Measurements from ENCODE around the gene TMEM203.

The TMEM203 gene

DNA sequence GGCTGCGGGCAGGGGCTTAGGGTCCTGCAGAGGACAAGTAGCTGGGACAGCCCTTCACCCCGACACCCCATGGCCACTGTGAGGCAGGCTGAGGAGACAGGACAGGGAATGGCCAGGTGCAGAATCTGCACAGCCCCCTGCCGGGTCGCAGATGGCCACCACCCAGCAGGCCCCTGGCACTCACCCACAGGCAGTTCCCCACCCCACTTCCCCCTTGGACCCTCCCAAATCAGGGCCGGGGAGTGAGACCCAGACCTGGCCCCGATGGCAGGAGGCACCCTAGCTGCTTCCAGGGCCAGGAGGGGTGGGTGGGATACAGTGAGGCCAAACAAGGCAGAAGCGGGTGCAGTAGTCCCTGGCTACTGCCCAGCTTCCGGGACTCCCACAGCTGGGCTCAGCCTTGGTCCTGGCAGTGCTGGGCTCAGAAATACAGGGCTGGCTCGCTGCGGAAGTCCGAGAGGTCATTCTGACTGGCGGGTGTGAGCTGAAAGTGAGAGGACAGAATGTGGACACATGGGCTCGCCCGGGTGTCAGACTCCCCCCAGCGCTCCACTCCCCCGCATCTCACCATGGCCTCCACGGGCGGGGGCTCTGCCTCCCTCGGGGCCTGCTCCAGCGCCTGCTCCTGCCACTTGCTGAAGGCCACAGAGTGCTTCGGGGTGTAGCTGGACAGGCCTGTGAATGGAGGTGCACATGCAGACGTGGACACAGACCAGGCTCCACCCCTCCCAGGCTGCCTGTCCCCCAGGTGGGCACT lies 13.6 kb downstream of the TMEM203 start:
- no peak overlapping the region for H3K4me3 ChIP-seq (ENCODE audit: control insufficient read depth, low read depth, low read length)
- DNase-seq (ENCODE audit: low read depth), result no peak
- TF ChIP-seq, protein P1, sequence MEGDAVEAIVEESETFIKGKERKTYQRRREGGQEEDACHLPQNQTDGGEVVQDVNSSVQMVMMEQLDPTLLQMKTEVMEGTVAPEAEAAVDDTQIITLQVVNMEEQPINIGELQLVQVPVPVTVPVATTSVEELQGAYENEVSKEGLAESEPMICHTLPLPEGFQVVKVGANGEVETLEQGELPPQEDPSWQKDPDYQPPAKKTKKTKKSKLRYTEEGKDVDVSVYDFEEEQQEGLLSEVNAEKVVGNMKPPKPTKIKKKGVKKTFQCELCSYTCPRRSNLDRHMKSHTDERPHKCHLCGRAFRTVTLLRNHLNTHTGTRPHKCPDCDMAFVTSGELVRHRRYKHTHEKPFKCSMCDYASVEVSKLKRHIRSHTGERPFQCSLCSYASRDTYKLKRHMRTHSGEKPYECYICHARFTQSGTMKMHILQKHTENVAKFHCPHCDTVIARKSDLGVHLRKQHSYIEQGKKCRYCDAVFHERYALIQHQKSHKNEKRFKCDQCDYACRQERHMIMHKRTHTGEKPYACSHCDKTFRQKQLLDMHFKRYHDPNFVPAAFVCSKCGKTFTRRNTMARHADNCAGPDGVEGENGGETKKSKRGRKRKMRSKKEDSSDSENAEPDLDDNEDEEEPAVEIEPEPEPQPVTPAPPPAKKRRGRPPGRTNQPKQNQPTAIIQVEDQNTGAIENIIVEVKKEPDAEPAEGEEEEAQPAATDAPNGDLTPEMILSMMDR (conservative IDR thresholded peaks at IDR 0.05; ENCODE audit: control insufficient read depth, insufficient read depth, low read depth, low read length), result no peak

DNA sequence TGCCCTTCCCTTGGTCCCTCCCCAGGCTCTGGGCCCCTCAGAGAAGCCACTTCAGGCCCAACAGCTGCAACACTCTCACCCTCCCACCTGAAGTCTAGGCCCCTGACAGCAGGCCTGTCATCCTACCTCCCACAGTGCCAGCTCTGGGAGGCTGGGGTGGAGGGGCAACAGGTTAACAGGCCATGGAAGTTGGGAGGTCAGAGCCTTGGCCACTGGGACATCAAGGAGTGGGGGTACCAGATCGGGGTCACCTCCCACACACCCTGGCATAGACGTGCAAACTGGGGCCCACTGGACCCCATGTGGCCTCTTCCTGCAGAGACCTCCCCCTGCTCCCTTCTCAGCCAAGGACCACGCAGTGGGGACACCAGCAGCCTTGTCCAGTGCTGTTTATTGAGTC lies 14.2 kb downstream of the TMEM203 start:
- no peak overlapping the region for H3K4me3 ChIP-seq (ENCODE audit: control insufficient read depth, low read depth, low read length)
- TF ChIP-seq, protein P1 (conservative IDR thresholded peaks at IDR 0.05; ENCODE audit: control insufficient read depth, insufficient read depth, low read depth, low read length), result no peak
- DNase-seq (ENCODE audit: low read depth), result no peak

DNA sequence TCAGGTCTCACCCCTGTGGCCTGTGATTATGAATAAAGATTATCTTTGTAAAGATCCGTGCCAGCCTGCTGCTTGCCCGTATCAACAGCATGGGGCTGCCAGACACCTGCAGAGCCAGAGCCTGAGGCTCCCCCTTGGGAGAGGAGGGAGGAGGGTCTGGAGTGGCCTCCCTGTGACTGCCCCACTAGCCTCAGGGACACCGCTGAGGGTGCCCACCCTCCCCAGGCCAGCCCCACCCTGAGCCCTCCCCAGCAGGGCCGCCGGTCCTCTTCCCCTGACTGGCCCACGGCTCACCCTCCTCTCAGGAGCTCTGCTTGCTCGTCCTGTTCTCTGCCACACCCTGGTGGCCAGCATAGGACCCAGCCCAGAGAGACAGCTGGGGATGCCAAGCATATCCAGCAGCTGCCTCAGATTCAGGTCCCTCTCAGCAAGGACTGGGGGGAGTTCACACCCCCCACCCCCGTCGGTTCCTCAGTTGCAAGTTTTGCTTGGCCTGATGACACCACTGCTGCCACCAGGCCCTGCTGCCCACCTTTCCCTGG lies 15.1 kb downstream of the TMEM203 start:
- no peak for DNase-seq (ENCODE audit: low read depth)
- TF ChIP-seq, protein P1 (conservative IDR thresholded peaks at IDR 0.05; ENCODE audit: control insufficient read depth, insufficient read depth, low read depth, low read length), result no peak
- H3K4me3 ChIP-seq (ENCODE audit: control insufficient read depth, low read depth, low read length), result no peak overlapping the region

DNA sequence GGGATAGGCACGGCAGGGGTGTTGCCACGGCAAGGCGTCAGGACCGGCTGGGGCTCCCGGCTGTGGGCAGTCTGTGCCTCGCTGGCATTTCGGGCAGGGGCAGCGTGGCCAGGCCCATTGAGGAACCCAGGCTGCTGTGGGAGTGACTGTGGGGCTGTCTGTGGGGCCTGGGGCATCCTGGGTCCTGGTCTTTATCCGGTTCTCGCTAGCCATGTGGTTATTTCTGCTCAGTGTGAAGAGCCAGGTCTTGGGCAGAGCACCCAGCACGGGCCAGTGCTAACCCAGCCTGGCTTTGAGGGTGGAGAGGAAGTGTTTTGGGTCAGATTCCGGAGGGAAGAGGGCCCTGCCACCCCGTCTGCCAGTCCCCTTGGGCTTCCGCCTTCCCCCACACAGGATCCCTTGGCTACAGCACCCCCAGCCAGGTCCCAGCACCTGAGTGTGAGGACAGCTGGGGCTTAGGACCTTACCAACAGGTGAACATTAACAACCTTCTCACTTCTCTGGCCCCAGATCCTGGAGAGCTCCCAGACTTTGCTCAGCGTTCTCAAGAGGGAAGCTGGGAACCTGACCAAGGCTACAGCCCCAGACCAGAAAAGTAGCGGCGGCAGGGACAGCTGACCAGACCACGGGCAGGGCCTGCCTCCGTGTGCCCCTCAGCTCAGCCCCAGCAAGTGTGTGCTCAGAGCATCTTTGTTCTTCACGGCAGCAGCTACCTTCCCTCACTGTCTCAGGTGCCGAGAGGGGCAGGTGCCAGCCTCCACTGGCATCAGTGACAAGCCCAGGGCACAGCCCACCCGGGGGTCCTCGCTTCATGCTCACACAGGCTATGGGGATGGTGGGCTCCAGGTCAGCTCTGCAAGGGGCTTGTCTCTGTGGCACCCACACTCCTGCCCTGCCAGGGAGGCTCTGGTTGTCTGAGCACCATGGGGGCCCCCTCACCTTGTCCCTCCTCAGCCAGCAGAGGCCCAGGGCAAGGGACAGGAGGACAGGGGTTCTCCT lies 15.9 kb downstream of the TMEM203 start:
- DNase-seq (ENCODE audit: low read depth), result no peak
- TF ChIP-seq, protein P1 (conservative IDR thresholded peaks at IDR 0.05; ENCODE audit: control insufficient read depth, insufficient read depth, low read depth, low read length), result no peak
- peak overlapping the region; percentile 93 for H3K4me3 ChIP-seq (ENCODE audit: control insufficient read depth, low read depth, low read length)

DNA sequence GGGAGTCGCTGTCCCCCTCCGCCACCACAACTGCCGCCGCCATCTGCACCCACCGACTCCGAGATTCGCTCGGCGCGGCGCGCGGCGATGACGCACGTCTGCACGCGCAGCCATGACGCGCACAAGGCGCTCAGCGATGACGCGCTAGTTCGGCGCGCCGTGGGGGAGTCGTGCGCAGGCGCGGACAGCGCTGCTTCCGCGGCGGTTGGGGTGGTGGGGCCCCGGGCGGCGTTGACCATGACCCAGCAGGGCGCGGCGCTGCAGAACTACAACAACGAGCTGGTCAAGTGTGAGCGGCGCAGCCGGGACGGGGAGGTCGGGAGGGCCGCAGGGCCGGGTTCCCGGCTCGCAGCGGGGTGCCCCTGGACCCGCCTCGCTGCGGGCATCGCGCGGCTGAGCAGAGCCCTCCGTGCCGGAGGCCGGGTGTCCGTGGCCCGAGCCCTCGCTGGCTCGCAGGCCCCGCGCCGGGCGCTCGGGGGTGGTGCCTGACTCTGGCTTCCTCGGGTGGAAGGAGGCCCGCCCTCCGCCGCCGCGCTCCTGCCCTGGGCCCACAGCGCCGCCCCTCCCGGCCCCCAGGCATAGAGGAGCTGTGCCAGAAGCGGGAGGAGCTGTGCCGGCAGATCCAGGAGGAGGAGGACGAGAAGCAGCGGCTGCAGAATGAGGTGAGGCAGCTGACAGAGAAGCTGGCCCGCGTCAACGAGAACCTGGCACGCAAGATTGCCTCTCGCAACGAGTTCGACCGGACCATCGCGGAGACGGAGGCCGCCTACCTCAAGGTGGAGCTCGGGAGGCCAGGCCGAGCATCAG lies 16.8 kb downstream of the TMEM203 start, which contains the start of the genes ANAPC2 and SSNA1:
ANAPC2 (minus strand) TSS at position 71 of the 807 bp plus-strand sequence; CDS start at position 43, 28 bp downstream.
SSNA1 (plus strand) TSS at position 187 of the 807 bp plus-strand sequence; CDS start at position 238, 51 bp downstream.
- TF ChIP-seq, protein P1 (conservative IDR thresholded peaks at IDR 0.05; ENCODE audit: control insufficient read depth, insufficient read depth, low read depth, low read length), result peak; percentile 23
- peak within 1 kb of the TSS; percentile 93 for H3K4me3 ChIP-seq (ENCODE audit: control insufficient read depth, low read depth, low read length)
- DNase-seq (ENCODE audit: low read depth), result peak; percentile 93

Data from fibroblast of mammary gland (primary cell).